ENCODE data around the gene RDH13.
"Not testable (repeated sequence)": the region's sequence is repeated elsewhere in the genome, so short reads cannot be mapped to it uniquely, and the experiment has no call there.

RDH13 gene, protein sequence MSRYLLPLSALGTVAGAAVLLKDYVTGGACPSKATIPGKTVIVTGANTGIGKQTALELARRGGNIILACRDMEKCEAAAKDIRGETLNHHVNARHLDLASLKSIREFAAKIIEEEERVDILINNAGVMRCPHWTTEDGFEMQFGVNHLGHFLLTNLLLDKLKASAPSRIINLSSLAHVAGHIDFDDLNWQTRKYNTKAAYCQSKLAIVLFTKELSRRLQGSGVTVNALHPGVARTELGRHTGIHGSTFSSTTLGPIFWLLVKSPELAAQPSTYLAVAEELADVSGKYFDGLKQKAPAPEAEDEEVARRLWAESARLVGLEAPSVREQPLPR

DNA sequence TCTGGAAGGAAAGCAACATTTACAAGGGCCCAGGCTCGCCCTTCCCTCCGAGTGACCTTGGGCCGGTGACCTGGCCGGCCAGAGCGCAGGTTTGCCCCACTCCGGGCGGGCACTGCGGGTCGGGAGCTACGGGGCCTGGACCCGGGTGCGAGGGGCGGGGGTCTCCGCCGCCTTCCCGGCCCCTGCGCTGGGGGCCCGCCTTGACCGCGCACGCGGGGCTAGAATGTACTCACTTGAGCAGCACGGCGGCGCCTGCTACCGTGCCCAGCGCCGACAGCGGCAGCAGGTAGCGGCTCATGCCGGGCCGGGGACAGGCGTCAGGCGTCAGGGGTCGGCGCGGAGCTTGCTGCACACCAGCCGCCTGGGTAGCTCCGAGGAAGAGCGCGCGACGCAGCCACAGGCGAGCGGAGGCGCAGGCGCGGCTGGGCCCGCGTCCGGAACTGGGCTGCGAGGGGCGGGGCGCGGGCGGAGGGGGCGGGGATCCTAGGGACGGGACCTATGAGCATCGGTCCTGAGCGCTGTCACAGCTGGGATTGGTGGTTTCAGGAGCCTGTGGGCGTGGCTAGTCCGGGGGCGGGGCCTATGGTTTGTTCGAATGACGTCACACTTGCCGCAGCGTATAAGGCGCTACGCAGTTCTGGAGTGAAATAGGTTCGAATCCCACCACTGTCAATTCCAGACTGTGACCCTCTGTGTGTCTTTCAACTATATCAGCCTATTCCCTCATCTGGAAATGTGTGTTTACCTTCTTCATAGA lies at the start of gene RDH13:
Gene RDH13, minus strand, starts transcription at position 414 of the 757 bp plus-strand sequence. Its CDS starts 116 bp downstream, at position 298.
- DNase-seq (ENCODE audit: low read depth, low spot score) = peak; percentile 87
- Histone ChIP-seq H3K27ac (no peak within 1 kb of the TSS), H3K36me3 (ENCODE audit: insufficient read depth, low read length) (peaks cover 11% of the 10 kb centered on the region), H3K9me3 (ENCODE audit: low read depth, low read length) (no peaks in the 10 kb centered on the region), H3K4me3 (peak within 1 kb of the TSS; percentile 90), H3K9ac (ENCODE audit: insufficient read length) (peak within 1 kb of the TSS; percentile 94)
- no peak for TF ChIP-seq FOXP2 (optimal IDR thresholded peaks at IDR 0.05; ENCODE audit: control extremely low read depth, extremely low read length, insufficient read depth)
- TF ChIP-seq POLR2AphosphoS5 (IDR thresholded peaks at IDR 0.05; ENCODE audit: borderline replicate concordance, low read depth, low read length) = peak; percentile 86
- no peak for TF ChIP-seq EZH2 (IDR thresholded peaks at IDR 0.05)

DNA sequence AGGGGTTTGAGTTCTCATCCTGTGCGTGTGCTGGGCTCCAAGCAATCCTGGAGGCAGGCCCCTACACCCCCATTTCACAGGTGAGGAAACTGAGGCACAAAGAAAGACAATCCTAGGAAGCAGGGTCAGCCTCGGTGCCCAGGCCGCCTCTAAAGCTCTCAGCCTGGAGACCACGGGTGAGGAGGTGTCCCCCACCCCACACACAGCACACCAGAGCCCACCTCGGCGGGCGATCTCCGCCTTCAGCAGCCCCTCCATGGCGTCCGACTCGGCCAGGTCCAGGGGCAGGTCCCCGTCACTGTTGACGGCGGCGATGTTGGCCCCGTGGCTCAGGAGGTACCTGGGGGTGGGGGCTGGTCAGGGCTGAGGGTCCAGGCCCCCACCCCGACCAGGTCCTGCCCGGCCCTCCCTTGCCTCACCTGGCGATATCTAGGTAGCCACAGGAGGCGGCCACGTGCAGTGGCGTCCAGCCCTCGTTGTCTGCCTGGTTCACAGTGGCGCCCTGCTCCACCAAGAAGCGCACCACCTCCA lies 49.4 kb upstream of the RDH13 start:
- H3K36me3 ChIP-seq (ENCODE audit: insufficient read depth, low read length) = no peaks in the 10 kb centered on the region; the same call in 1 of the 2 replicates
- TF ChIP-seq FOXP2 (optimal IDR thresholded peaks at IDR 0.05; ENCODE audit: control extremely low read depth, extremely low read length, insufficient read depth) (no peak), POLR2AphosphoS5 (IDR thresholded peaks at IDR 0.05; ENCODE audit: borderline replicate concordance, low read depth, low read length) (no peak), EZH2 (IDR thresholded peaks at IDR 0.05) (no peak)
- no peak overlapping the region for H3K9ac ChIP-seq (ENCODE audit: insufficient read length)
- no peak overlapping the region for H3K4me3 ChIP-seq
- H3K27ac ChIP-seq = no peak overlapping the region
- no peak for DNase-seq (ENCODE audit: low read depth, low spot score)
- H3K9me3 ChIP-seq (ENCODE audit: low read depth, low read length) = no peaks in the 10 kb centered on the region

GRCh38 chr19:55111238-55111831 lies 48.4 kb upstream of the RDH13 start:
- Histone ChIP-seq H3K9ac (ENCODE audit: insufficient read length) (no peak overlapping the region), H3K36me3 (ENCODE audit: insufficient read depth, low read length) (no peaks in the 10 kb centered on the region; the same call in 1 of the 2 replicates), H3K4me3 (no peak overlapping the region), H3K9me3 (ENCODE audit: low read depth, low read length) (no peaks in the 10 kb centered on the region), H3K27ac (peak overlapping the region; percentile 25; the same call in 1 of the 2 replicates)
- no peak for DNase-seq (ENCODE audit: low read depth, low spot score)
- TF ChIP-seq FOXP2 (optimal IDR thresholded peaks at IDR 0.05; ENCODE audit: control extremely low read depth, extremely low read length, insufficient read depth) (no peak), POLR2AphosphoS5 (IDR thresholded peaks at IDR 0.05; ENCODE audit: borderline replicate concordance, low read depth, low read length) (no peak), EZH2 (IDR thresholded peaks at IDR 0.05) (no peak)

GRCh38 chr19:55109527-55110291 lies 46.8 kb upstream of the RDH13 start:
- no peaks in the 10 kb centered on the region for H3K9me3 ChIP-seq (ENCODE audit: low read depth, low read length)
- H3K9ac ChIP-seq (ENCODE audit: insufficient read length) = peak overlapping the region; percentile 20
- no peaks in the 10 kb centered on the region; the same call in 1 of the 2 replicates for H3K36me3 ChIP-seq (ENCODE audit: insufficient read depth, low read length)
- peak overlapping the region; percentile 25; the same call in 1 of the 2 replicates for H3K27ac ChIP-seq
- no peak overlapping the region for H3K4me3 ChIP-seq
- TF ChIP-seq POLR2AphosphoS5 (IDR thresholded peaks at IDR 0.05; ENCODE audit: borderline replicate concordance, low read depth, low read length) = no peak
- TF ChIP-seq EZH2 (IDR thresholded peaks at IDR 0.05) = no peak
- no peak for TF ChIP-seq FOXP2 (optimal IDR thresholded peaks at IDR 0.05; ENCODE audit: control extremely low read depth, extremely low read length, insufficient read depth)
- no peak for DNase-seq (ENCODE audit: low read depth, low spot score)

GRCh38 chr19:55107252-55107651 lies 44.3 kb upstream of the RDH13 start:
- not testable (repeated sequence) for H3K9me3 ChIP-seq (ENCODE audit: low read depth, low read length); H3K27ac ChIP-seq; H3K4me3 ChIP-seq; H3K9ac ChIP-seq (ENCODE audit: insufficient read length); DNase-seq (ENCODE audit: low read depth, low spot score); H3K36me3 ChIP-seq (ENCODE audit: insufficient read depth, low read length)

- Histone ChIP-seq H3K27ac (no peak overlapping the region), H3K36me3 (ENCODE audit: insufficient read depth, low read length) (peaks cover 5% of the 10 kb centered on the region; the same call in 1 of the 2 replicates), H3K4me3 (no peak overlapping the region), H3K9me3 (ENCODE audit: low read depth, low read length) (no peaks in the 10 kb centered on the region), H3K9ac (ENCODE audit: insufficient read length) (no peak overlapping the region)
- TF ChIP-seq FOXP2 (optimal IDR thresholded peaks at IDR 0.05; ENCODE audit: control extremely low read depth, extremely low read length, insufficient read depth) (no peak), EZH2 (IDR thresholded peaks at IDR 0.05) (no peak), POLR2AphosphoS5 (IDR thresholded peaks at IDR 0.05; ENCODE audit: borderline replicate concordance, low read depth, low read length) (no peak)
- no peak for DNase-seq (ENCODE audit: low read depth, low spot score)
These were observed 43.6 kb upstream of the RDH13 start for GRCh38 chr19:55106591-55106990.

DNA sequence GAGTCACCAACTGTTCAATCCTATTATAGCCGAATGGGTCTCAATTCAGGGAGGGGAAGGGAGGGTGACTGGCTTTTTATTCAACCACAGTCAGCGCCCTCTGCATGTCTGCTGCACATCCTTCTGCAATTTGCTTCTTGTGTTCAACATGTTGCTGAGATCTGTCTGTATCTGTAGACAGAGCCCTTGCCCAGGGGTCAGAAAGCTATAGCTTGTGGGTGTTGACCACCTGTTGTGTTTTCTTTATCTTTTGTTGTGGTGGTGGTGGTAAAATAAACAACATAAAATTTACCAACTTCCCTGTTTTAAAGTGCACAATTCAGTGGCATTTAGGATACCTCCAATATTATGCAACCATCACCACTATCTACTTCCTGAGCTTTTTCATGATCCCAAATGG lies 42.3 kb upstream of the RDH13 start:
- H3K9me3 ChIP-seq (ENCODE audit: low read depth, low read length) = no peaks in the 10 kb centered on the region
- H3K36me3 ChIP-seq (ENCODE audit: insufficient read depth, low read length) = peaks cover 5% of the 10 kb centered on the region; the same call in 1 of the 2 replicates
- H3K27ac ChIP-seq = no peak overlapping the region
- no peak for TF ChIP-seq EZH2 (IDR thresholded peaks at IDR 0.05)
- TF ChIP-seq FOXP2 (optimal IDR thresholded peaks at IDR 0.05; ENCODE audit: control extremely low read depth, extremely low read length, insufficient read depth) = no peak
- no peak for TF ChIP-seq POLR2AphosphoS5 (IDR thresholded peaks at IDR 0.05; ENCODE audit: borderline replicate concordance, low read depth, low read length)
- no peak overlapping the region for H3K9ac ChIP-seq (ENCODE audit: insufficient read length)
- DNase-seq (ENCODE audit: low read depth, low spot score) = no peak
- no peak overlapping the region for H3K4me3 ChIP-seq
